ENCODE measurements around the gene GNA12.
A peak's percentile ranks its signal among the peaks of the same experiment; 100 is the strongest.
"Not testable (repeated sequence)": the region's sequence is repeated elsewhere in the genome, so short reads cannot be mapped to it uniquely, and the experiment has no call there.

The GNA12 gene

DNA sequence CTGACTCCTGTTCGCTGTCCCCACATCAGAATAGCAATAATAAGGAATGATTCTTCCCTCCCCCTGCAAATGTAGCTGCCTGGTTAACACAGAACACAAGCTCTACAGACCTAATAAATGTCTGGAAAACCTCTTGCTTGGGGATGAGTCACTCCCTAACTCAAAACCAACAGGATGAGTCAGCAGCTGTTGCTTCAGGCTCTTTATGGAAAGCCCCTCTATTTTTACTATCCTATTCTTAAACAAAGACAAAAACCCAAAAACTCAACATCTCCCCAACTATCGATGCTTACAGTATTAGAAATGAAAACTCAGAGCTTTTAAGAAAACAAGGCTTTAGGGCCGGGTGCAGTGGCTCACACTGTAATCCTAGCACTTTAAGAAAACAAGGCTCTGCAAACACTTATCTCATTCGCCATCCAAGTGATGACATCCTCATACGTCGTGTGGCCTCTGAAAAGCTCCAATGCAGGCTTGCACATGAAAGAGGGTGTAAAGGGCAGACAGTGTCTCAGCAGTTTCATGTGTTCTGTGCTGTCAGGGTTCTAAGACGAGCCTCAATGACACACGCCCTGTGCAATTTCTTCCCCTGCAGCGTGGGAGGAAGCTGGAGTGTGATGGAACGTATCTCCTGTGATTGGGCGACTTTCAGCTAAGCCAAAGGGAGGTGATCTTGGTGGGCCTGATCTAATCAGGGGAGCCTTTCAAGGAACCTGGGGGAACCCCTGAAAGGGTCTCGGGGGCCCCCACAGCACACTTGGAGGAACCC is 86.0 kb downstream of the GNA12 start:
- peak in 7 of 58 donors; percentile 20 to 58 (median 41) for DNase-seq

DNA sequence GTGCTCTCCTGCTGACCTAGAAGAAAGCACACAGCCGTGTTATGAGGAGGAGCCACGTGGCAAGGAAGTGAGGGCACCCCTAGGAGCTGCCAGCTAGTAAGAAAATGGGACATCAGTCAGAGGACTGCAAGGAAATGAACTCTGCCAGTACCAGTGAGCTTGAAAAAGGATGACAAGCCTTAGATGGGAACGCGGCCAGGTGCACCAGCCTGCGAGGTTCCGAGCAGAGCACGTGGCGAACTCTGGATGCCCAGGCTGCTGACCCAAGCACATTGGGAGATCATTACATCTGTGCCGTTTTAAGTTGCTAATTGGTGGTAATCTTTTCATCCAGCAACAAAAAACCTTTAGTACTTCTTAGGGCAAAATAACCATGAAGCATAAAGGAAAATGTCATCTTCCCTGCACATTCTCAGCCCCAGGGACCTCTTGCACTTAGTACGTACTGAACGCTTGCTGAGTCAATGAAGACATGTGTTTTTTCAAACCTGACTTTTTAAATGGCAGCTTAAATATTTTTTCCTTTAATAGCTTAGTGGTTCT is 86.7 kb downstream of the GNA12 start:
- peak in 46 of 58 donors; percentile 26 to 87 (median 58) for DNase-seq

DNA sequence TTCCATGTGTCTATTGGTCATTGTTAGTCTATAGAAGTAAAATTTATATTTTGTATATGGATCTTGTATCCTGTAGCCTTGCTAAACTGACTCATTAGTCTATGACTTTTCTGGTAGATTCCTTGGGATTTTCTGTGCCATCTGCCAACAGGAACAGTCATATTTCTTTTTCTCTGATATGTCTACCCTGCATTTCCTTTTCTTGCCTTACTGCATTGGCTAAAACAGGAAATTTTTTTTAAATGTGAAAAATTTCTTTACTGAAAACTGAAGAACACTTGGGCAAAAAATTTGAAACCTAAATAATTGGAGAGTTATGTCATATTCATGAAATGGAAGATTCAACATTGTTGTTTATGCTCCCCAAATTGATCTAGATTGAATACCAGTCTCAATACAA is 88.6 kb downstream of the GNA12 start:
- no peak for DNase-seq

DNA sequence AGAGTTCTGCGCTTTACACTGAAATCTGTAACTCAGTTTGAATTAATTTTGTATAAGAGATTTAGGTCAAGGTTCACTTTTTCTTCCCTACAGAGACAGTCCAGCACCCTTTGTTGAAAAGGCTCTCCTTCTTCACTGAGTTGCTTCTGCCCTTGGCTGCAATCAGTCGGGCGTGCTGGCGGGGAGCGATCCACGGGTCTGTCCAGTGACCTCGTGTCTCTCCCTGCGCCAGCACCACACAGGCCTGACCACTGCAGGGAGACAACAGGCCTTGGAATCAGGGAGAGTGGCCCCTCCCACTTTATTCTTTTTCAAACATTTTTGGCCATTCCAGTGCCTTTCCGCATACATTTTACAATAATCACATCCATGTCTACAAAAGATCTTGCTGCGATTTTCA is 89.2 kb downstream of the GNA12 start:
- DNase-seq, result no peak

DNA sequence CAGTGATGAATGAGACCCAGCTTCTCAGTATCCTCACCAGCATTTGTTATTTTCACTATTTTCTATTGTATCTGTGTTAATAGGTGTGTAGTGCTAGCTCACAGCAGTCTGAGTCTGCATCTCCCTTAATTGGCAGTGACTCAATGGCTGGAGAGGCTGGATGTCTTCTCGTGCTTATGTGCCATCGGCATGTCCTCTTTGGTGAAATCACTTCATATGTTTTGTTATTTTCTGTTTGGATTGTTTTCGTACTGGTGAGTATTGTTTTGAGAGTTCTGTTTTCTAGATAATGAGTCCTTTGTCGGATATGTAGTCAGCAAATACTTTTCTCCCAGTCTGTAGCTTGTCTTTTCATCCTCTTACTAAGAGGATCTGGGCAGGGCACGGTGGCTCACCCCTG is 90.0 kb downstream of the GNA12 start:
- peak in 3 of 58 donors; percentile 11 to 50 (median 41) for DNase-seq

DNA sequence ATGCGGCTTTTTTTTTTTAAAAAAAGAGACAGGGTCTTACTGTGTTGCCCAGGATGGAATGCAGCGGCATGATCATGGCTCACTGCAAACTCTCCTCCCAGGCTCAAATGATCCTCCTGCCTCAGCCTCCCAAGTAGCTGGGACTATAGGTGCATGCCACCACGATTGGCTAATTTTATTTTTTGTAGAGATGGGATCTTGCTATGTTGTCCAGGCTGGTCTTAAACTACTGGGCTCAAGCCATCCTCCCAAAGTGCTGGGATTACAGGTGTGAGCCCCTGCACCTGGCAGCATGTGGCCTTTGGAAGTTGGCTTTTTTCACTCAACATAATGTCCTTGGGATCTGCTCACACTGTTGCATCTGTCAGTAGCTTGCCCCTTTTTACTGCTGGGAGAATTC is 91.0 kb downstream of the GNA12 start:
- DNase-seq, result no peak

DNA sequence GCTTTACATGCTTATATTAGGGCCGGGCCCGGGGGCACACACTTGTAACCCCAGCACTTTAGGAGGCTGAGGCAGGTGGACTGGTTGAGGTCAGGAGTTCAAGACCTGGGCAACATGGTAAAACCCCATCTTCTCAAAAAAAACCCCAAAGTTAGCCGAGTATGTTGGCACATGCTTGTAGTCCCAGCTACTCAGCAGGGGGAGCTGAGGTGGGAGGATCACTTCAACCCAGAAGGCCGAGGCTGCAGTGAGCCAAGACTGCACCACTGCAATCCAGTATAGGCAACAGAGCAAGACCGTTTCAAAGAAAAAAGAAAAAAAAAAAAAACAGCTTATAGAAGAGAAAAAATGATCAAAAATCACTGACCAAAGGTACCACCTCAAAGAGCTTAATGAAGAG is 93.0 kb downstream of the GNA12 start:
- DNase-seq, result no peak

DNA sequence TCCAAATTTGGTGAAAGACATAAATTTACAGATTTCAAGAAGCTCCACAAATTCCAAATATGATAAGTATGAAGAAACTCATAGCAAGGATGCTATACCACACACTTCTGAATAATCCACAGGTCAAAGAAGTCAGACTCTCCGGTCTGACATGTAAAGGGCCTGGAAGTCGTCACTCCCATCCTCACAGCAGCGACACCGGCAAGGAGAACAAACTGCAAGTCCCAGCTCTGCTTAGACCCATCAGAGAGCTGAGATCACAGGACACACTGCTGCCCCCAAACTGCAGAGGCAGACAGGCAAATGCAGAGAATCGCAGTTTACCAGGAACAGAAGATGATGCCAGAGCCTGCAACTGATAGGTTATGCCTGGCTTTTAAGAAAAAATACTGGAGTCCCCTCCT is 94.1 kb downstream of the GNA12 start:
- no peak for DNase-seq

DNA sequence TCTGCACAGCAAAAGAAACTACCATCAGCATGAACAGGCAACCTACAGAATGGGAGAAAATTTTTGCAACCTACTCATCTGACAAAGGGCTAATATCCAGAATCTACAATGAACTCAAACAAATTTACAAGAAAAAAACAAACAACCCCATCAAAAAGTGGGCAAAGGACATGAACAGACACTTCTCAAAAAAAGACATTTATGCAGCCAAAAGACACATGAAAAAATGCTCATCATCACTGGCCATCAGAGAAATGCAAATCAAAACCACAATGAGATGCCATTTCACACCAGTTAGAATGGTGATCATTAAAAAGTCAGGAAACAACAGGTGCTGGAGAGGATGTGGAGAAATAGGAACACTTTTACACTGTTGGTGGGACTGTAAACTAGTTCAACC is 95.4 kb downstream of the GNA12 start:
- DNase-seq, result not testable (repeated sequence)

DNA sequence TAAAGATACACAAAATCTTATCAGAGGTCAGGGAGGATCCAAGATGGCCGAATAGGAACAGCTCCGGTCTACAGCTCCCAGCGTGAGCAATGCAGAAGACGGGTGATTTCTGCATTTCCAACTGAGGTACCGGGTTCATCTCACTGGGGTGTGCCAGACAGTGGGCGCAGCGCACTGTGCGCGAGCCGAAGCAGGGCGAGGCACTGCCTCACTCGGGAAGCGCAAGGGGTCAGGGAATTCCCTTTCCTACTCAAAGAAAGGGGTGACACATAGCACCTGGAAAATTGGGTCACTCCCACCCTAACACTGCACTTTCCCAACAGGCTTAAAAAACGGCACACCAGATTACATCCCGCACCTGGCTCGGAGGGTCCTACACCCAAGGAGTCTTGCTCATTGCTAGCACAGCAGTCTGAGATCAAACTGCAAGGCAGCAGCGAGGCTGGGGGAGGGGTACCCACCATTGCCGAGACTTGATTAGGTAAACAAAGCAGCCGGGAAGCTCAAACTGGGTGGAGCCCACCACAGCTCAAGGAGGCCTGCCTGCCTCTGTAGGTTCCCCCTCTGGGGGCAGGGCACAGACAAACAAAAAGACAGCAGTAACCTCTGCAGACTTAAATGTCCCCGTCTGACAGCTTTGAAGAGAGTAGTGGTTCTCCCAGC is 100.5 kb downstream of the GNA12 start:
- not testable (repeated sequence) for DNase-seq

DNA sequence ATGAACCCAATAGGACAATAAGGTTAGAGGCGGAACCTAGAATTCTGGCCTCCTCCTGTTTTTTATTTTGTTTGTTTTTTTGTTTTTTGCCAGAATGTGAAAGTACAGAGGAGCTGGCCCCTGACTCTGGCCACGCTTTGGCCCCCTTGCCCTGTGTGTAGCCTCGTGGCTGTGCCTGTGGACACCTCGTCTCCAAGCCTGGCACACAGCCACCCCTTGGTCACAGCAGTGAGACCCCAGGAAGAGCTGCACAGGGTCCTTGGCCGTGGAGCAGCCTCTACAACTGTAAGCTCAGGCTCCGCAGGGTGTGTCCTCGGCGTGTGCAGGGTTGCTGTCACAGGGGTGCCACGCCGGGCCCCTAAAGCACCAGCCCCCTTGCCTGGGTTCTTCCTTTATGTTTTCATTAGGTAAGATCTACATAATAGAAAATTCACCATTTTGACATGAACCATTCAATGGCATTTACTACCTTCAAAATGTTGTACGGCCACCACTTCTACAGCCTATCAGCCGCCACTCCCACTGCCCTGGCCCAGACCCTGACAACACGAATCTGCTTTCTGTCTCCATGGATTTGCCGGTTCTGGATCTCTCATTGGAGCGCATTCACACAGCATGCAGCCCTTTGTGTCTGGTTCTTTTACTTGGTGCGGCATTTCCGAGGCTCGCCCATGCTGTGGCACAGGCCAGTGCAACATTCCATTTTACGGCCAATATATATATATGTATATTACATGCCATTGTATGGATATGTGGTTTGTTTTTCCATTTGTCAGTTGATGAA is 105.2 kb downstream of the GNA12 start:
- no peak for DNase-seq

DNA sequence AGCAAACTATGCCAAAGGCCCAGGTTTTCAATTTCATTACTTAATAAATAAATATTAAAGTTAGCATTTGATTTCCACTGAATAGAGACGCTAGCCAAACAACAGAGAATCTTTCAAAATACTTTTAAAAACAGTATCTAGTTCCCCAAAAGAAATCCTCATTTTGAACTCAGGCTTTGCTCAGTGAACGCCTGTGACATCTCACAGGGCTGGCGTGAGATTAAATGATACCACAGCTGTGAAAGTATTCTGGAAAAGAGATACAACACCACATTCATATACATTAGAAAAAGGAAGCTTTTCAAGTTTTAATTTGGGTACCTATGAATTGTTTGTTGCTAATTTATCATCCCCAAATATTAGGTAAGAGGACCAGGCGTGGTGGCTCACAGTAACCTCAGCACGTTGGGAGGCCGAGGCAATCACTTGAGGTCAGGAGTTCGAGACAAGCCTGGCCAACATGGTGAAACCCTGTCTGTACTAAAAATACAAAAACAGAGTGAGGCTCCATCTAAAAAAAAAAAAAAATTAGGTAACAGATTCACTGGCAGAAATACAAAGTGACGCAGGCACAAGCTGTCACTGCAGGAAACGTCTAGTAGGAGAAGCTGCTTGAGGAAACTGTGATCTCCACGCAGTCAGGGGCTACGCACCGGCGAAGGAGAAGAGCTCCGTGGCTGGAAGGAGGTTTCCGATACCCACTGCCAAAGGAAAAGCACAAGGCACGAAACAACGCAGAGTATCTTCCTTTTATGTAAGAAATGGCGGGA is 106.2 kb downstream of the GNA12 start:
- DNase-seq, result peak in 15 of 58 donors; percentile 23 to 60 (median 43)

DNA sequence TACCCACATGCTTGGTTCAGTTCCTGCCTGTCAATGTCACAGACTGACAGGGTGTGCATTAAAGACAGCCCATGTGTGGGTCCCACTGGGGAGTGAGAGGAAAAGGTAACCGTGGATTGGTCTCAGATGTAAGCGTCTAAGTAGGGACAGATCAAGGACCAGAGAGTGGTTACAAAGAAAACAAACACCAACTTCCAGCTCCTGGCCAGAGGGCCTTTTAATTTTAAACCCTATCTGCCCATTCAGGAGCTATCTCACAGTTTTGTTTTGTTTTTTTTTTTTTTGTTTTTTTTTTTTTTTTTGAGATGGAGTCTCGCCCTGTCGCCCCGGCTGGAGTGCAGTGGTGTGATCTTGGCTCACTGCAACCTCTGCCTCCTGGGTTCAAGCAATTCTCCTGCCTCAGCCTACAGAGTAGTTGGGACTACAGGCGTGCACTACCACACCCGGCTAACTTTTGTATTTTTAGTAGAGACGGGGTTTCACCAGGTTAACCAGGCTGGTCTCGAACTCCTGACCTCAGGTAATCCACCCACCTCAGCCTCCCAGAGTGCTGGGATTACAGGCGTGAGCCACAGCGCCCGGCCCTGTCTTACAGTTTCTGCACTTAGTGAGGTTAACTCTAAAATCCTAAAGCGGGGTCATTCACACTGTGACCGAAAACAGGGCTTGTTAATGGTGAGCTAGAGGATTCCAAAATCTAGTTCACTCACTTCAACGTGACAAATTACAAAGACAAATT is 106.9 kb downstream of the GNA12 start:
- DNase-seq, result not testable (repeated sequence)

DNA sequence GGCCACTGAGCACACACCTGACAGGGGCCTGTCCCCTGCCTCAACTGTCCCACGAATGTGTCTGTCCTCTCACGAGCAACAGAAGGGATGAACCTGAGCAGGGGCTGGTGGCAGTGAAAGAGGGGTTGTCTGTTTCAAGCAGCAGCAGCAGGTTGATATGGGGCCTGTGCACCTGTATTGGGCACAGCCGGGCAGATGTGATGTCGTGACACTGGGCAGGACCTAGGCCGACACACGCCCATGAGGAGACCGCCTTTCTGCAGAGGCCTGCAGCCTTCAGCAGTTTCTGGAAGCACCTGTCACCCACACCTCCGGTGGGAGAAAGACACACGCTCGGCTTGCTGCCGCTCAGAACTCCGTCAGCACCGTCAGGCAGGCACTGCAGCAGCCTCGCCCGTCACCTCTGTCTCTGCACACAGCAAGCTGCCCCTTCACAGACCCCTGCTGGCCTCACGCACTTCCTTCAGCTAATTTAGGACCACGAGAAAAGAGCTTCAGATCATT is 107.6 kb downstream of the GNA12 start:
- DNase-seq, result peak in 1 of 58 donors; percentile 41

DNA sequence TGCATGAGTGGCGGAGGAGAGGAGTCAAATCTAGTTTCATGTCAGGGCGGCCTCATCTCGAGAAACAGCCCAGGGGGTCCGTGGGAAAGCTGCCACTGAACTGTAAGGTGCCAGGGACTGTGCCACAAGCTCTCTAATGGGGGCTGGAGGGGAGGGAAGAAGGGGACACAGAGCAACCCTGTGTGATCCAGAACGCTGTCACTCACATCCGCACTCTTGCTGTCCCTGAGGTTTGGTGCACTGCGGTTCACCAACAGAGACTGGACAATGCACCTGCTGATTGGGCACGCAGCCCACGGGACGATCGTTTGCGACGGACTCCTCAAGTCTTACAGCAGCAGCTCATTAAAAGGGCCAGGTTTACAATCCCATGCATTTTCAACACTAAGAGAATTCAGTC is 108.4 kb downstream of the GNA12 start:
- DNase-seq, result no peak

DNA sequence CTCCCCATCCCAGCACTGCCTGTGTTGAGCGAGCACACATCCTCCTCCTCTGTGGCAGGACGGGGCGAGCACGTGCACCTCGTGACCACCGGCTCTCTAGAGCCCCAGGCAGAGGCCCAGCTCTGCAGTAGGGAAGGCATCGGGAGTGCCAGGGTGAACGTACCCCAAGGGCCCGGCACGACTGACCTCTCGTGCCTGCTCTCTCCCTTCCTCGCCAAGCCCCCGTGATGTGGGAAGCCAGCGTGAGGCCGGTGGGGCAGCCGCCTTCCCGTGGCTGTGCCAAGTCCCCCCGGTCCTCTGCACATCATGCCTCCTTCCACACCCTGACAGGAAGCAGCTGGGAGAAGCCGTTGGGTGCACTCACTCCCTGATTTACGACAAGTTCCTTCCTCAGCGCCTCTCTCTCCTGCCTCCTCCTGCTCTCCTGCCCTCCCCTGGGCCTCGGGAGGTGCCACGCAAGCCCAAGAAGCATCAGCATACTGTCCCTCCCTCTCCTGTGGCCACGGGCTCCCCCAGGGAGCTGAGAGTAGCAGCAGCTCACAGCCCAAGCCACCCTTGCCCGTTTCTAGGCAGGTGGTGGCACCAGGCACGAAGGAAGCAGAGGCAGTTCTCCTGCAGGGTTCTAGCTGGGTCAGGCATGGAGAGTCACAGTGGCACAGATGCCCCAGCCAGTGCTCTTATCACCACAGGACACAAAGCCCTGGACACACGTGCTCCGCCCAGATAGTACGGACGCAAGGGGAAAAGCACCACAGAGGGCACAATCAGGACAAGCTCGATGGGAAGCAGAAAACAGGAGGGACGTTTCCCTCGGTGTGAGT is 109.1 kb downstream of the GNA12 start:
- DNase-seq, result peak in 4 of 58 donors; percentile 29 to 66 (median 38)

DNA sequence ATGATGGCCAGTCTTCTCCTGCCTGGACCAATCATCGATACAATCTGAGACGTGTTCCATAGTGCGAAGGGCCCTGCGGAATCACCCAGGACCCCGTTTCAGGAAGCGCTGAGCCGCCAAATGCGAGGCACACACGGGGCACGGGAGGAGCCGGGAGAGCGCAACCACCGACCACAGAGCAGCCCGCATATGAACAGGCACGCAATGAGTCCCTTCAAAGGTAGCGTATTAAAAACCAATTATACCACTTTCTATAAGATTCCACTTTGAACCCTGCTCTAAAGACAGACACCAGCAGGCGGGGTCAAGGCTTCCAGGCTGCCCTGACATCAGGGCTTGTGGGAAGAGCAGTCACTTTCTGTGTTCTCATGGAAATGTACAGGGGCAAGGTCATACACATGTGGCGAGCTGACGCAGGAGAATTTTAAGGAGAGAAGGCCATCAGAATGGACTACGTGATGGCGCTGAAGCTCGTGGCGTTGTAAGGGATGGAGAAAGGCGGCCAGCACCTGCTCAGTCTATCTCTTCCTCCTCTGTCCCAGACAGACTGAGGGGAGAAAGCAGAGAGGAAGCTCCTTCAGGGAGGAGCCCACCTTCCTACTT is 109.9 kb downstream of the GNA12 start:
- no peak for DNase-seq

DNA sequence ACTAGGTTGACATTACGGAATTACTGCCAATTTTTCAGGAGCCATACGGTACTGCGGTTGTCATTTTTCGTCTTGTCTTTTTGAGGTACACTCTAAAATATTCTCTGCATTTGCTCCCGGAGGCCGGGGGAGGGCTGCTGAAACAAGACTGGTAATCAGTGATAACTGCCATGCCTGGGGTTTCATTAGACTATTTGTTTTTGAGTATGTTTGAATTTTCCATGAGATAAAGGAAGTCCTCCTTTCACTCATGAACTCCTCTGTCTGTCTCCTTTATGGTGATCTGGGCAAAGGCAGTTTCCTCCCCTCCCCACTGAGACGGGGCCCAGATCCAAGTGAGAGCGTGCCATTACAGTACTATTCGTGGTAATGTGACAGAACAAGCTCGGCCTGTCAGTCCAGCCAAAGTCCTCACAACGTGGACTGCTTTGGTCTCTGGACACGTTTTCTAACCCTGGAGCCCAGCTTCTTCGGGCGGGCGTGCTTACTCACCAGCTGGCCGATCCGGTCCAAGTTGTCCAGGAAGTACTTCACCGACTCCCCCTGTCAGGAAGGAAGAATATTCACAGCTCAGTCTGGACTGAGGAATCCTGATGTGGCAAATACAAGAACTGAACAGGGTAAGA is 111.0 kb downstream of the GNA12 start:
- DNase-seq, result peak in 26 of 58 donors; percentile 25 to 81 (median 56)
